Stomach (tissue), 9 donors: ENCODE results near the gene OTOR. TPM values are rescaled to one million over a fixed set of nuclear protein-coding genes. Genes with fewer than 3 reads are reported as not detected.

Experiments
- DNase-seq, 2 donors: peaks; one replicate each; pipeline versions ENCODE4 v3.0.0 to v3.0.0-alpha.2; 2013 to 2019
- H3K27ac ChIP-seq, 5 donors: fragments of 200-600 bp in 4 of 5; sonication (generic) in 4 of 5; one replicate each; pipeline ENCODE4 v1.5.1; 2013 to 2019; ENCODE audit warnings: mild to moderate bottlenecking in 1 of 5, moderate library complexity in 1 of 5
- H3K27me3 ChIP-seq, 3 donors: fragments of 200-600 bp; sonication (generic); one replicate each; pipeline ENCODE4 v1.5.1; 2017 to 2019; ENCODE audit warnings: mixed run types in 1 of 3
- H3K36me3 ChIP-seq, 4 donors: fragments of 200-600 bp; sonication (generic); 1 replicate in 3 of 4; 2 replicates in 1 of 4; pipeline ENCODE4 v1.5.1; 2016 to 2019
- H3K4me1 ChIP-seq, 4 donors: fragments of 200-600 bp; sonication (generic); one replicate each; pipeline ENCODE4 v1.5.1; 2016 to 2019
- H3K4me3 ChIP-seq, 4 donors: fragments of 200-600 bp; sonication (generic) in 3 of 4; one replicate each; pipeline ENCODE4 v1.5.1; 2016 to 2019; ENCODE audit warnings: mild to moderate bottlenecking in 1 of 4
- H3K9me3 ChIP-seq, 4 donors: fragments of 200-600 bp; sonication (generic); one replicate each; pipeline ENCODE4 v1.5.1; 2016 to 2019
- EP300 ChIP-seq: sonication (generic); formaldehyde crosslinking; IDR thresholded peaks from one replicate; pipeline ENCODE4 v1.6.1; 2017; ENCODE audit warnings: antibody characterized with exemption
- POLR2A ChIP-seq, 4 donors: fragments of 450-650 bp; IDR thresholded peaks; one replicate each; pipeline ENCODE4 v1.6.1; 2016; ENCODE audit warnings: antibody characterized with exemption in 4 of 4, control low read depth in 2 of 4, mild to moderate bottlenecking in 1 of 4, moderate library complexity in 1 of 4
- POLR2AphosphoS5 ChIP-seq, 3 donors: sonication (generic); formaldehyde crosslinking; IDR thresholded peaks; one replicate each; pipeline ENCODE4 v1.6.1; 2016; ENCODE audit warnings: antibody characterized with exemption in 3 of 3
- WGBS, 5 donors: extraction: QIAGEN DNeasy Blood & Tissue Kit in 3 of 5; methylation state at CpG; one replicate each; pipeline versions ENCODE4 v1.1.5 to v1.1.7; 2013 to 2018; 5-methylcytosine and 5-hydroxymethylcytosine counted together
- intact Hi-C: fragments of 100-400 bp; cut with DNase I; formaldehyde crosslinking; loops from one replicate; pipeline ENCODE4 v1.15.1; 2023; ENCODE audit warnings: low total_unique reads
- polyA plus RNA-seq, 3 donors: library from polyadenylated mRNA; stranded (reverse); fragments of 200-250 nt; gene quantifications; one replicate each; pipeline ENCODE4 v1.2.3, GENCODE V29; 2013
- total RNA-seq, 5 donors: library from RNA; depleted of rRNA; stranded (reverse); fragments of >200 nt; gene quantifications; one replicate each; pipeline versions ENCODE4 v1.1.0 to v1.2.3, GENCODE V29; 2014 to 2016
- TF ChIP-seq, protein P1 (sequence below), 7 experiments: fragments of 450-650 bp in 4 of 7; fragments of 200-600 bp in 3 of 7; sonication (generic) in 3 of 7; IDR thresholded peaks; one replicate each; pipeline ENCODE4 v1.5.1; 2016 to 2019; ENCODE audit warnings: antibody characterized with exemption in 7 of 7, control low read depth in 2 of 7, mild to moderate bottlenecking in 1 of 7
- donor health status: healthy with polysubstance abuse.
- donor health status: Bipolar disorder and iron deficiency.
- donor health status: healthy.

OTOR gene
- total and polyA plus RNA-seq, 8 donors = not detected

DNA sequence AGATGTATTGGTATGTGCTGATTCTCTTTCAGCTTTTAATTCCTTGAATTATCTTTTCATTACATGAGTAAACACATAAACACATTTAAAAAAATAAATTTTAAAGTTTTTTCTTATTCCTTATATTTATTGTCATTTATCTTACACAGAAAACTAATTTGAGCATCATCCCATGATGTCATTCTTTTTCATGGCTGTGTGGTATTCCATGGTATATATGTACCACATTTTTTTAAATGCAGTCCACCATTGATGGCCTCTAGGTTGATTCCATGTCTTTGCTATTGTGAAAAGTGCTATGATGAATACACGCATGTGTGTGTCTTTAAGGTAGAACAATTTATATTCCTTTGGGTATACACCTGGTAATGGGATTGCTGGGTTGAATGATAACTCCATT, 33.3 kb downstream of the OTOR start:
- Histone ChIP-seq H3K36me3 (no peaks in the 10 kb centered on the region), H3K4me1 (no peaks in the 10 kb centered on the region), H3K27ac (no peak overlapping the region), H3K4me3 (no peak overlapping the region), H3K27me3 (no peaks in the 10 kb centered on the region), H3K9me3 (peaks cover 0 to 20% (median 8%) of the 10 kb centered on the region in 4 donors)
- intact Hi-C loops = no loop called here
- DNase-seq = no peak
- WGBS, 5 donors = 97 to 100% (median 100%) methylated on average over 1 of the region's 1 CpG
- TF ChIP-seq, protein P1, sequence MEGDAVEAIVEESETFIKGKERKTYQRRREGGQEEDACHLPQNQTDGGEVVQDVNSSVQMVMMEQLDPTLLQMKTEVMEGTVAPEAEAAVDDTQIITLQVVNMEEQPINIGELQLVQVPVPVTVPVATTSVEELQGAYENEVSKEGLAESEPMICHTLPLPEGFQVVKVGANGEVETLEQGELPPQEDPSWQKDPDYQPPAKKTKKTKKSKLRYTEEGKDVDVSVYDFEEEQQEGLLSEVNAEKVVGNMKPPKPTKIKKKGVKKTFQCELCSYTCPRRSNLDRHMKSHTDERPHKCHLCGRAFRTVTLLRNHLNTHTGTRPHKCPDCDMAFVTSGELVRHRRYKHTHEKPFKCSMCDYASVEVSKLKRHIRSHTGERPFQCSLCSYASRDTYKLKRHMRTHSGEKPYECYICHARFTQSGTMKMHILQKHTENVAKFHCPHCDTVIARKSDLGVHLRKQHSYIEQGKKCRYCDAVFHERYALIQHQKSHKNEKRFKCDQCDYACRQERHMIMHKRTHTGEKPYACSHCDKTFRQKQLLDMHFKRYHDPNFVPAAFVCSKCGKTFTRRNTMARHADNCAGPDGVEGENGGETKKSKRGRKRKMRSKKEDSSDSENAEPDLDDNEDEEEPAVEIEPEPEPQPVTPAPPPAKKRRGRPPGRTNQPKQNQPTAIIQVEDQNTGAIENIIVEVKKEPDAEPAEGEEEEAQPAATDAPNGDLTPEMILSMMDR (IDR thresholded peaks at IDR 0.05) = no peak
- TF ChIP-seq POLR2A (IDR thresholded peaks at IDR 0.05) (no peak), POLR2AphosphoS5 (IDR thresholded peaks at IDR 0.05) (no peak), EP300 (no peak)

DNA sequence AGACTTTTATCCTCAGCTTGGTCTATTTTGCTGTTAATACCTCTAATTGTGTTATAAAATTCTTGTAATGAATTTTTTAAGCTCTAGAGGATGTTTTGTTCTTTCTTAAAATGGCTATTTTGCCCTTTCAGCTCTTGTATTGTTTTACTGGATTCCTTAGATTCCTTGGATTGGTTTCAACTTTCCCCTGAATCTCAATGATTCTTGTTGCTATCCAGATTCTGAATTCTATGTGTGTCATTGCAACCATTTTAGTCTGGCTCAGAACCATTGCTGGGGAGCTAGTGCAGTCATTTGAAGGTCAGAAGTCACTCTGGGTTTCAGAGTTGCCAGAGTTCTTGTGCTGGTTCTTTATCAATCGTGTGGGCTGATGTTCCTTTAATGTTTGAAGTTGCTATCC, 37.1 kb downstream of the OTOR start:
- Histone ChIP-seq H3K27me3 (no peaks in the 10 kb centered on the region), H3K4me1 (no peaks in the 10 kb centered on the region), H3K36me3 (no peaks in the 10 kb centered on the region), H3K4me3 (no peak overlapping the region), H3K9me3 (peaks cover 0 to 20% (median 8%) of the 10 kb centered on the region in 4 donors), H3K27ac (no peak overlapping the region)
- 60 to 71% (median 68%) methylated on average over 1 of the region's 1 CpG for WGBS, 5 donors
- intact Hi-C loops = no loop called here
- DNase-seq = no peak
- no peak for TF ChIP-seq POLR2A (IDR thresholded peaks at IDR 0.05)
- no peak for TF ChIP-seq EP300
- TF ChIP-seq, protein P1 (IDR thresholded peaks at IDR 0.05) = no peak
- no peak for TF ChIP-seq POLR2AphosphoS5 (IDR thresholded peaks at IDR 0.05)

Other genes with a start within 250 kb of the OTOR start
- gene KIF16B, start 174.9 kb upstream of the OTOR start, total RNA-seq = 10 to 100 TPM; 23.8 to 59.8 (median 25.9) TPM
- gene KIF16B, start 174.9 kb upstream of the OTOR start, polyA plus RNA-seq = 1 to 10 TPM; 5.0 to 8.6 (median 7.0) TPM
- 10 to 100 TPM in 2 of 5 donors, 1 to 10 TPM in 2, not detected in 1; 2.6 to 49.6 (median 11.6) TPM for gene SNRPB2, start 18.3 kb upstream of the OTOR start, total RNA-seq
- gene SNRPB2, start 18.3 kb upstream of the OTOR start, polyA plus RNA-seq = 10 to 100 TPM; 44.4 to 67.4 (median 47.6) TPM